Suprapubic skin (tissue), 4 donors: ENCODE results near the gene TLE4. TPM values are rescaled to one million over a fixed set of nuclear protein-coding genes. Genes with fewer than 3 reads are reported as not detected.

Source experiments
- DNase-seq, 2 donors: peaks; one replicate each; pipeline ENCODE4 v3.0.0-alpha.2; 2019; ENCODE audit warnings: low spot score in 2 of 2
- H3K27ac ChIP-seq: fragments of 200-600 bp; sonication (generic); one replicate; pipeline ENCODE4 v1.5.1; 2019
- H3K27me3 ChIP-seq: fragments of 200-600 bp; sonication (generic); one replicate; pipeline ENCODE4 v1.5.1; 2019
- H3K36me3 ChIP-seq: fragments of 200-600 bp; sonication (generic); one replicate; pipeline ENCODE4 v1.5.1; 2019
- H3K4me1 ChIP-seq: fragments of 200-600 bp; sonication (generic); one replicate; pipeline ENCODE4 v1.5.1; 2019
- H3K4me3 ChIP-seq: fragments of 200-600 bp; sonication (generic); one replicate; pipeline ENCODE4 v1.5.1; 2019; ENCODE audit warnings: mild to moderate bottlenecking
- H3K9me3 ChIP-seq: fragments of 200-600 bp; sonication (generic); one replicate; pipeline ENCODE4 v1.5.1; 2019
- CTCF ChIP-seq, 2 donors: fragments of 200-600 bp in 1 of 2; fragments of 450-650 bp in 1 of 2; sonication (generic) in 1 of 2; IDR thresholded peaks; one replicate each; pipeline ENCODE4 v1.5.1; 2016 to 2019; ENCODE audit warnings: antibody characterized with exemption in 2 of 2, mild to moderate bottlenecking in 1 of 2, moderate library complexity in 1 of 2
- EP300 ChIP-seq: sonication (generic); formaldehyde crosslinking; IDR thresholded peaks from one replicate; pipeline ENCODE4 v1.6.1; 2017; ENCODE audit warnings: antibody characterized with exemption
- POLR2A ChIP-seq, 2 donors: fragments of 450-650 bp; IDR thresholded peaks; one replicate each; pipeline ENCODE4 v1.6.1; 2017; ENCODE audit warnings: antibody characterized with exemption in 2 of 2, mild to moderate bottlenecking in 2 of 2, moderate library complexity in 2 of 2
- POLR2AphosphoS5 ChIP-seq, 3 donors: sonication (generic); formaldehyde crosslinking; IDR thresholded peaks; one replicate each; pipeline ENCODE4 v1.6.1; 2017; ENCODE audit warnings: antibody characterized with exemption in 3 of 3
- WGBS: methylation state at CpG from one replicate; pipeline ENCODE4 v1.1.5; 2018; 5-methylcytosine and 5-hydroxymethylcytosine counted together
- total RNA-seq, 4 donors: library from RNA; depleted of rRNA; stranded (reverse); fragments of >200 nt; gene quantifications; one replicate each; pipeline ENCODE4 v1.1.0, GENCODE V29; 2016

TLE4 gene
- total RNA-seq, 4 donors from 2014 or later: 44.3 to 109 (median 67.0) TPM

GRCh38 chr9:79711874-79712273 is 140.1 kb downstream of the TLE4 start:
- DNase-seq: no peak
- peaks cover 56% of the 10 kb centered on the region for H3K36me3 ChIP-seq
- H3K4me1 ChIP-seq: no peaks in the 10 kb centered on the region
- H3K27ac ChIP-seq: no peak overlapping the region
- no peak overlapping the region for H3K4me3 ChIP-seq
- TF ChIP-seq POLR2A (IDR thresholded peaks at IDR 0.05) (no peak), CTCF (IDR thresholded peaks at IDR 0.05) (no peak), EP300 (no peak), POLR2AphosphoS5 (IDR thresholded peaks at IDR 0.05) (no peak)
- H3K9me3 ChIP-seq: no peaks in the 10 kb centered on the region
- H3K27me3 ChIP-seq: no peaks in the 10 kb centered on the region

GRCh38 chr9:79719021-79719420 is 147.3 kb downstream of the TLE4 start:
- H3K4me3 ChIP-seq: no peak overlapping the region
- H3K36me3 ChIP-seq: peaks cover 89% of the 10 kb centered on the region
- no peak for DNase-seq
- H3K27me3 ChIP-seq: no peaks in the 10 kb centered on the region
- 85% methylated on average over 2 of the region's 2 CpGs for WGBS
- no peaks in the 10 kb centered on the region for H3K4me1 ChIP-seq
- no peak overlapping the region for H3K27ac ChIP-seq
- TF ChIP-seq POLR2AphosphoS5 (IDR thresholded peaks at IDR 0.05): no peak
- no peak for TF ChIP-seq CTCF (IDR thresholded peaks at IDR 0.05)
- TF ChIP-seq POLR2A (IDR thresholded peaks at IDR 0.05): no peak
- no peaks in the 10 kb centered on the region for H3K9me3 ChIP-seq

- Histone ChIP-seq H3K4me3 (no peak overlapping the region), H3K36me3 (peaks cover 97% of the 10 kb centered on the region), H3K27ac (no peak overlapping the region), H3K27me3 (no peaks in the 10 kb centered on the region), H3K4me1 (no peaks in the 10 kb centered on the region), H3K9me3 (no peaks in the 10 kb centered on the region)
- no peak for DNase-seq
- TF ChIP-seq POLR2A (IDR thresholded peaks at IDR 0.05) (no peak), CTCF (IDR thresholded peaks at IDR 0.05) (no peak), POLR2AphosphoS5 (IDR thresholded peaks at IDR 0.05) (no peak), EP300 (no peak)
- 95% methylated on average over 11 of the region's 11 CpGs for WGBS
Observed at GRCh38 chr9:79719989-79720388, 148.2 kb downstream of the TLE4 start.

- H3K27ac ChIP-seq: no peak overlapping the region
- WGBS: 69% methylated on average over 9 of the region's 9 CpGs
- H3K36me3 ChIP-seq: peaks cover 15% of the 10 kb centered on the region
Observed at GRCh38 chr9:79731171-79731890, 159.6 kb downstream of the TLE4 start.

More at GRCh38 chr9:79731171-79731890, 159.6 kb downstream of the TLE4 start:
- H3K4me1 ChIP-seq: no peaks in the 10 kb centered on the region
- no peaks in the 10 kb centered on the region for H3K27me3 ChIP-seq
- DNase-seq: no peak
- TF ChIP-seq CTCF (IDR thresholded peaks at IDR 0.05) (no peak), POLR2AphosphoS5 (IDR thresholded peaks at IDR 0.05) (no peak), EP300 (no peak), POLR2A (IDR thresholded peaks at IDR 0.05) (no peak)
- H3K9me3 ChIP-seq: no peaks in the 10 kb centered on the region
- no peak overlapping the region for H3K4me3 ChIP-seq
